Fibroblast of lung (primary cell): Measurements from ENCODE around the gene KCNIP4. TPM values are rescaled to one million over a fixed set of nuclear protein-coding genes. Genes with fewer than 3 reads are reported as not detected.

Source experiments
- DNase-seq, 2 donors: peaks; one replicate each; pipeline versions ENCODE4 v3.0.0 to v3.0.0-alpha.2; 2010; ENCODE audit warnings: low read depth in 2 of 2
- H2AFZ ChIP-seq: 2 replicates; pipeline ENCODE4 v1.5.1; 2012; ENCODE audit warnings: low read length, control low read depth, inconsistent platforms
- H3K27ac ChIP-seq: 2 replicates; pipeline ENCODE4 v1.5.1; 2011; ENCODE audit warnings: low read length, control low read depth; ENCODE audit not compliant: insufficient read depth
- H3K27me3 ChIP-seq: 2 replicates; pipeline ENCODE4 v1.5.1; 2011; ENCODE audit warnings: mild to moderate bottlenecking, low read length; ENCODE audit not compliant: control insufficient read depth, insufficient read depth
- H3K36me3 ChIP-seq: 2 replicates; pipeline ENCODE4 v1.5.1; 2011; ENCODE audit warnings: low read length; ENCODE audit not compliant: control insufficient read depth, insufficient read depth
- H3K4me1 ChIP-seq: 2 replicates; pipeline ENCODE4 v1.5.1; 2011; ENCODE audit warnings: low read length; ENCODE audit not compliant: control insufficient read depth, insufficient read depth; ENCODE audit errors: extremely low read depth
- H3K4me2 ChIP-seq: 2 replicates; pipeline ENCODE4 v1.5.1; 2011; ENCODE audit warnings: low read length, control low read depth; ENCODE audit not compliant: insufficient read depth; ENCODE audit errors: extremely low read depth
- H3K4me3 ChIP-seq, 4 experiments: fragments of 200-600 bp in 1 of 4; sonication (generic) in 1 of 4; replicated peaks in 1 of 4; 2 replicates each; pipeline ENCODE4 v1.5.1; 2011 to 2016; ENCODE audit warnings: low read length in 4 of 4, low read depth in 3 of 4, mild to moderate bottlenecking in 3 of 4, control low read depth in 2 of 4, inconsistent platforms in 1 of 4, mixed read lengths in 1 of 4; ENCODE audit not compliant: insufficient read depth in 1 of 4; ENCODE audit errors: control extremely low read depth in 1 of 4
- H3K79me2 ChIP-seq: 2 replicates; pipeline ENCODE4 v1.5.1; 2012; ENCODE audit warnings: mild to moderate bottlenecking, low read length, inconsistent platforms; ENCODE audit not compliant: control insufficient read depth, insufficient read depth
- H3K9ac ChIP-seq: 2 replicates; pipeline ENCODE4 v1.5.1; 2011; ENCODE audit warnings: mild to moderate bottlenecking, low read length, control low read depth; ENCODE audit not compliant: insufficient read depth
- H3K9me3 ChIP-seq: 2 replicates; pipeline ENCODE4 v1.5.1; 2012; ENCODE audit warnings: low read depth, low read length; ENCODE audit not compliant: control insufficient read depth, insufficient read depth
- H4K20me1 ChIP-seq: 2 replicates; pipeline ENCODE4 v1.5.1; 2011; ENCODE audit warnings: low read length; ENCODE audit not compliant: control insufficient read depth, insufficient read depth; ENCODE audit errors: extremely low read depth
- CTCF ChIP-seq, 2 donors: IDR thresholded peaks in 1 of 2; conservative IDR thresholded peaks in 1 of 2; 1 replicate in 1 of 2; 2 replicates in 1 of 2; pipeline ENCODE4 v1.5.1; 2011 to 2012; ENCODE audit warnings: low read length in 2 of 2, control low read depth in 1 of 2, inconsistent platforms in 1 of 2, low read depth in 1 of 2, mild to moderate bottlenecking in 1 of 2
- EZH2 ChIP-seq: IDR thresholded peaks from 2 replicates; pipeline ENCODE4 v1.5.1; 2012; ENCODE audit warnings: low read length, control low read depth, mild to moderate bottlenecking; ENCODE audit errors: missing control alignments
- polyA plus RNA-seq, 2 donors: library from polyadenylated mRNA; depleted of rRNA in 1 of 2; stranded (reverse) in 1 of 2; unstranded in 1 of 2; fragments of >200 nt; gene quantifications; 2 replicates each; pipeline ENCODE4 v1.2.1, GENCODE V29; 2011 to 2012; ENCODE audit warnings: missing spikeins in 1 of 2
- total RNA-seq: library from RNA; depleted of rRNA; stranded (reverse); fragments of >200 nt; gene quantifications from 2 replicates; pipeline ENCODE4 v1.2.1, GENCODE V29; 2014

Gene KCNIP4
- total and polyA plus RNA-seq, 2 donors (not counting 1 experiment from before 2014, with no cell fraction given) = not detected

- Histone ChIP-seq H3K27me3 (no peaks in the 10 kb centered on the region), H3K9me3 (no peaks in the 10 kb centered on the region), H3K79me2 (no peaks in the 10 kb centered on the region), H3K9ac (no peak overlapping the region), H4K20me1 (no peaks in the 10 kb centered on the region), H3K27ac (no peak overlapping the region), H2AFZ (no peak overlapping the region), H3K4me1 (no peaks in the 10 kb centered on the region), H3K4me3 (no peak overlapping the region), H3K36me3 (no peaks in the 10 kb centered on the region), H3K4me2 (no peak overlapping the region)
- DNase-seq = no peak
- TF ChIP-seq CTCF (conservative IDR thresholded peaks at IDR 0.05 in 1 of 2, IDR thresholded peaks at IDR 0.05 in 1 of 2; ENCODE audit: low read depth in 1 of 2, low read length in 2 of 2) (no peak), EZH2 (no peak)
Measured at GRCh38 chr4:20987191-20987590, 961.4 kb downstream of the KCNIP4 start.

GRCh38 chr4:20984576-20984836 is 964.1 kb downstream of the KCNIP4 start:
- DNase-seq = no peak
- H2AFZ ChIP-seq = no peak overlapping the region
- TF ChIP-seq EZH2 (no peak), CTCF (conservative IDR thresholded peaks at IDR 0.05 in 1 of 2, IDR thresholded peaks at IDR 0.05 in 1 of 2; ENCODE audit: low read depth in 1 of 2, low read length in 2 of 2) (no peak)

GRCh38 chr4:20983763-20984575 is 964.6 kb downstream of the KCNIP4 start:
- no peak overlapping the region for H3K4me2 ChIP-seq
- H3K9ac ChIP-seq = no peak overlapping the region

More at GRCh38 chr4:20984576-20984836, 964.1 kb downstream of the KCNIP4 start:
- Histone ChIP-seq H3K4me1 (no peaks in the 10 kb centered on the region), H3K9ac (no peak overlapping the region), H3K27ac (no peak overlapping the region), H3K4me3 (no peak overlapping the region), H3K4me2 (no peak overlapping the region), H4K20me1 (no peaks in the 10 kb centered on the region), H3K36me3 (no peaks in the 10 kb centered on the region), H3K27me3 (no peaks in the 10 kb centered on the region), H3K9me3 (no peaks in the 10 kb centered on the region), H3K79me2 (no peaks in the 10 kb centered on the region)

More at GRCh38 chr4:20983763-20984575, 964.6 kb downstream of the KCNIP4 start:
- no peaks in the 10 kb centered on the region for H3K4me1 ChIP-seq
- H3K27ac ChIP-seq = no peak overlapping the region
- H3K79me2 ChIP-seq = no peaks in the 10 kb centered on the region
- no peaks in the 10 kb centered on the region for H3K36me3 ChIP-seq
- no peak overlapping the region for H3K4me3 ChIP-seq
- DNase-seq = no peak
- no peaks in the 10 kb centered on the region for H3K9me3 ChIP-seq
- H4K20me1 ChIP-seq = no peaks in the 10 kb centered on the region
- no peaks in the 10 kb centered on the region for H3K27me3 ChIP-seq
- TF ChIP-seq CTCF (conservative IDR thresholded peaks at IDR 0.05 in 1 of 2, IDR thresholded peaks at IDR 0.05 in 1 of 2; ENCODE audit: low read depth in 1 of 2, low read length in 2 of 2) = no peak
- TF ChIP-seq EZH2 = no peak
- no peak overlapping the region for H2AFZ ChIP-seq
